Measurements from ENCODE around the gene ACVR1C. TPM values are rescaled to one million over a fixed set of nuclear protein-coding genes. Genes with fewer than 3 reads are reported as not detected.

The ACVR1C gene
- total and polyA plus RNA-seq, 2 of the 4 experiments (the other 2 are of a cell fraction): 0.07 to 0.18 TPM

GRCh38 chr2:157601807-157602206, 26.9 kb downstream of the ACVR1C start:
- H3K36me3 ChIP-seq (ENCODE audit: control insufficient read depth, insufficient read depth, low read length): no peaks in the 10 kb centered on the region
- H4K5ac ChIP-seq (ENCODE audit: low read depth, low read length): no peak overlapping the region
- H3K27ac ChIP-seq (ENCODE audit: insufficient read depth, low read length): no peak overlapping the region
- no peak overlapping the region for H2BK120ac ChIP-seq (ENCODE audit: low read depth, low read length)
- H4K91ac ChIP-seq (ENCODE audit: insufficient read depth, low read depth, low read length): no peak overlapping the region
- H2BK15ac ChIP-seq (ENCODE audit: low read depth, low read length): no peak overlapping the region
- no peak overlapping the region for H2AK5ac ChIP-seq (ENCODE audit: low read depth, low read length)
- H4K20me1 ChIP-seq (ENCODE audit: insufficient read depth, low read length): no peaks in the 10 kb centered on the region
- H3K18ac ChIP-seq (ENCODE audit: low read depth, low read length): no peak overlapping the region
- no peak overlapping the region for H2AFZ ChIP-seq (replicated peaks; ENCODE audit: low read length, poor library complexity)
- no peak overlapping the region for H2AK9ac ChIP-seq (replicated peaks; ENCODE audit: low read depth, low read length, poor library complexity)
- no peaks in the 10 kb centered on the region for H3K79me1 ChIP-seq (ENCODE audit: low read depth in 1 of 2, low read length in 2 of 2)
- intact Hi-C loops (cut with micrococcal nuclease) (no loop called here), dilution Hi-C loops (cut with HindIII; ENCODE audit: low sequenced_read_pairs, unreplicated experiment) (no loop called here), in situ Hi-C loops (cut with MboI; ENCODE audit: low sequenced_read_pairs) (no loop called here)
- BruUV-seq (replicated peaks): no TSS peak
- no peak overlapping the region for H3K56ac ChIP-seq (ENCODE audit: extremely low read depth, insufficient read depth, low read length)
- H4K8ac ChIP-seq (ENCODE audit: low read depth in 2 of 2, low read length in 2 of 2): no peak overlapping the region
- TF ChIP-seq MAZ (IDR thresholded peaks at IDR 0.05; ENCODE audit: borderline replicate concordance, low read depth, low read length): no peak
- TF ChIP-seq POLR2A (IDR thresholded peaks at IDR 0.05; ENCODE audit: low read depth, low read length): no peak
- no peak for TF ChIP-seq RCOR1 (IDR thresholded peaks at IDR 0.05; ENCODE audit: insufficient replicate concordance, low read length)
- no peak for TF ChIP-seq CEBPB (IDR thresholded peaks at IDR 0.05; ENCODE audit: low read depth, low read length)
- TF ChIP-seq MXI1 (IDR thresholded peaks at IDR 0.05; ENCODE audit: borderline replicate concordance, low read depth, low read length): no peak
- TF ChIP-seq BHLHE40 (IDR thresholded peaks at IDR 0.05; ENCODE audit: low read depth, low read length): no peak
- TF ChIP-seq CHD1 (IDR thresholded peaks at IDR 0.05; ENCODE audit: low read depth, low read length): no peak
- TF ChIP-seq, protein P1, sequence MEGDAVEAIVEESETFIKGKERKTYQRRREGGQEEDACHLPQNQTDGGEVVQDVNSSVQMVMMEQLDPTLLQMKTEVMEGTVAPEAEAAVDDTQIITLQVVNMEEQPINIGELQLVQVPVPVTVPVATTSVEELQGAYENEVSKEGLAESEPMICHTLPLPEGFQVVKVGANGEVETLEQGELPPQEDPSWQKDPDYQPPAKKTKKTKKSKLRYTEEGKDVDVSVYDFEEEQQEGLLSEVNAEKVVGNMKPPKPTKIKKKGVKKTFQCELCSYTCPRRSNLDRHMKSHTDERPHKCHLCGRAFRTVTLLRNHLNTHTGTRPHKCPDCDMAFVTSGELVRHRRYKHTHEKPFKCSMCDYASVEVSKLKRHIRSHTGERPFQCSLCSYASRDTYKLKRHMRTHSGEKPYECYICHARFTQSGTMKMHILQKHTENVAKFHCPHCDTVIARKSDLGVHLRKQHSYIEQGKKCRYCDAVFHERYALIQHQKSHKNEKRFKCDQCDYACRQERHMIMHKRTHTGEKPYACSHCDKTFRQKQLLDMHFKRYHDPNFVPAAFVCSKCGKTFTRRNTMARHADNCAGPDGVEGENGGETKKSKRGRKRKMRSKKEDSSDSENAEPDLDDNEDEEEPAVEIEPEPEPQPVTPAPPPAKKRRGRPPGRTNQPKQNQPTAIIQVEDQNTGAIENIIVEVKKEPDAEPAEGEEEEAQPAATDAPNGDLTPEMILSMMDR (conservative IDR thresholded peaks at IDR 0.05; ENCODE audit: low read depth, low read length): no peak
- TF ChIP-seq ELK1 (IDR thresholded peaks at IDR 0.05; ENCODE audit: borderline replicate concordance, low read depth, low read length): no peak
- TF ChIP-seq RAD21 (IDR thresholded peaks at IDR 0.05; ENCODE audit: low read length): no peak
- no peak for TF ChIP-seq MAFK (IDR thresholded peaks at IDR 0.05; ENCODE audit: low read depth, low read length)
- TF ChIP-seq RFX5 (IDR thresholded peaks at IDR 0.05; ENCODE audit: low read depth, low read length): no peak
- no peak for TF ChIP-seq USF2 (IDR thresholded peaks at IDR 0.05; ENCODE audit: low read depth, low read length)
- TF ChIP-seq FOS (IDR thresholded peaks at IDR 0.05; ENCODE audit: low read depth, low read length): no peak
- no peak for TF ChIP-seq NFE2L2 (IDR thresholded peaks at IDR 0.05; ENCODE audit: low read depth, low read length)
- TF ChIP-seq SMC3 (IDR thresholded peaks at IDR 0.05; ENCODE audit: low read depth, low read length): no peak
- no peak overlapping the region for H3K4me3 ChIP-seq (ENCODE audit: insufficient read depth, low read depth, low read length)
- peaks cover 4% of the 10 kb centered on the region for H3K27me3 ChIP-seq (ENCODE audit: control insufficient read depth, insufficient read depth, low read length)
- H3K4me1 ChIP-seq (ENCODE audit: control insufficient read depth, insufficient read depth, low read length): no peaks in the 10 kb centered on the region
- no peak for DNase-seq
- ChIA-PET CTCF (interaction anchor here (0.6 kb wide), 1 partner anchor 68 kb away, joined by 3 read pairs; no protein-coding TSS in a partner anchor), POLR2A (ENCODE audit: unreplicated experiment) (no interaction called here)
- ATAC-seq (ENCODE audit: low read depth): no peak
- H3K4me2 ChIP-seq (ENCODE audit: low read depth, low read length): no peak overlapping the region
- no peak overlapping the region for H3K4ac ChIP-seq (ENCODE audit: low read depth, low read length)
- H3K23ac ChIP-seq (ENCODE audit: low read depth, low read length): no peak overlapping the region
- H2BK5ac ChIP-seq (ENCODE audit: low read depth, low read length, poor library complexity, severe bottlenecking): no peak overlapping the region
- no CpG with 5 or more reads among the region's 4 CpGs for WGBS, 2 experiments (ENCODE audit: extremely low coverage in 2 of 2, insufficient read length in 1 of 2)
- H2BK20ac ChIP-seq (ENCODE audit: low read depth, low read length): no peak overlapping the region
- H3K14ac ChIP-seq (replicated peaks; ENCODE audit: low read depth, low read length): no peak overlapping the region
- no peaks in the 10 kb centered on the region for H3K9me3 ChIP-seq (ENCODE audit: control insufficient read depth, insufficient read depth, low read length)
- H3K9me1 ChIP-seq (ENCODE audit: insufficient read depth, low read length): no peaks in the 10 kb centered on the region
- H3K9ac ChIP-seq (ENCODE audit: low read depth, low read length): no peak overlapping the region

Data from IMR-90 (cell line).